Uterus (tissue), 4 donors: ENCODE data around the gene C2CD3. TPM values are rescaled to one million over a fixed set of nuclear protein-coding genes. Genes with fewer than 3 reads are reported as not detected.
A peak's percentile ranks its signal among the peaks of the same experiment; 100 is the strongest.

Experiments used
- DNase-seq, 2 donors: peaks; one replicate each; pipeline ENCODE4 v3.0.0-alpha.2; 2019 to 2020
- H3K27ac ChIP-seq, 2 donors: fragments of 200-600 bp; sonication (generic); 1 replicate in 1 of 2; 2 replicates in 1 of 2; pipeline ENCODE4 v1.5.1; 2016 to 2018
- H3K27me3 ChIP-seq, 2 donors: fragments of 200-600 bp; sonication (generic); one replicate each; pipeline ENCODE4 v1.5.1; 2018 to 2019; ENCODE audit warnings: control low read depth in 1 of 2
- H3K36me3 ChIP-seq, 2 donors: fragments of 200-600 bp; sonication (generic); one replicate each; pipeline ENCODE4 v1.5.1; 2019; ENCODE audit warnings: control low read depth in 1 of 2
- H3K4me1 ChIP-seq, 2 donors: fragments of 200-600 bp; sonication (generic); one replicate each; pipeline ENCODE4 v1.5.1; 2018 to 2019; ENCODE audit warnings: control low read depth in 1 of 2
- H3K4me3 ChIP-seq, 2 donors: fragments of 200-600 bp; sonication (generic); 1 replicate in 1 of 2; 2 replicates in 1 of 2; pipeline ENCODE4 v1.5.1; 2018 to 2019; ENCODE audit warnings: mild to moderate bottlenecking in 1 of 2
- H3K9me3 ChIP-seq, 2 donors: fragments of 200-600 bp; sonication (generic); one replicate each; pipeline ENCODE4 v1.5.1; 2019; ENCODE audit warnings: control low read depth in 1 of 2
- CTCF ChIP-seq, 4 experiments: fragments of 200-600 bp in 2 of 4; fragments of 450-650 bp in 2 of 4; sonication (generic) in 2 of 4; IDR thresholded peaks; one replicate each; pipeline ENCODE4 v1.5.1; 2016 to 2019; ENCODE audit warnings: antibody characterized with exemption in 4 of 4, mild to moderate bottlenecking in 2 of 4, moderate library complexity in 1 of 4
- POLR2A ChIP-seq, 2 donors: fragments of 450-650 bp; IDR thresholded peaks; one replicate each; pipeline ENCODE4 v1.6.1; 2016; ENCODE audit warnings: antibody characterized with exemption in 2 of 2, mild to moderate bottlenecking in 1 of 2, moderate library complexity in 1 of 2
- intact Hi-C: fragments of 100-400 bp; cut with DNase I; formaldehyde crosslinking; loops from one replicate; pipeline ENCODE4 v1.15.1; 2023; ENCODE audit warnings: low total_unique reads
- total RNA-seq, 4 donors: library from RNA; depleted of rRNA in 3 of 4; stranded (reverse); fragments of >200 nt in 3 of 4; gene quantifications; one replicate each; pipeline versions ENCODE4 v1.1.0 to v1.2.4, GENCODE V29; 2014 to 2023
- donor health status: DM: yes; HTN: yes; CAD: no.

Gene C2CD3
- total RNA-seq, 4 donors from 2014 or later: 22.5 to 347 (median 29.5) TPM

- no peak for DNase-seq
- Histone ChIP-seq H3K9me3 (no peaks in the 10 kb centered on the region), H3K36me3 (no peaks in the 10 kb centered on the region), H3K4me1 (peaks cover 0 to 5% of the 10 kb centered on the region in 2 donors), H3K27me3 (no peaks in the 10 kb centered on the region), H3K4me3 (no peak overlapping the region), H3K27ac (no peak overlapping the region)
- TF ChIP-seq CTCF (IDR thresholded peaks at IDR 0.05) (no peak), POLR2A (IDR thresholded peaks at IDR 0.05) (no peak)
- intact Hi-C loops: no loop called here
These were observed 5.1 kb upstream of the C2CD3 start for GRCh38 chr11:74175920-74176319.

GRCh38 chr11:74171997-74172396 lies 1.2 kb upstream of the C2CD3 start:
- Histone ChIP-seq H3K4me1 (peaks cover 0 to 5% of the 10 kb centered on the region in 2 donors), H3K27me3 (no peaks in the 10 kb centered on the region), H3K9me3 (no peaks in the 10 kb centered on the region), H3K27ac (peak overlapping the region; percentile 82 to 89), H3K4me3 (peak overlapping the region; percentile 87 to 91), H3K36me3 (no peaks in the 10 kb centered on the region)
- intact Hi-C loops: no loop called here
- TF ChIP-seq CTCF (IDR thresholded peaks at IDR 0.05) (no peak), POLR2A (IDR thresholded peaks at IDR 0.05) (no peak)
- DNase-seq: no peak

- intact Hi-C loops: no loop called here
- Histone ChIP-seq H3K9me3 (no peaks in the 10 kb centered on the region), H3K36me3 (no peaks in the 10 kb centered on the region), H3K27ac (peak overlapping the region; percentile 82 to 89), H3K27me3 (no peaks in the 10 kb centered on the region), H3K4me1 (peaks cover 0 to 5% of the 10 kb centered on the region in 2 donors), H3K4me3 (peak overlapping the region; percentile 87 to 91)
- TF ChIP-seq CTCF (IDR thresholded peaks at IDR 0.05): no peak
- no peak for TF ChIP-seq POLR2A (IDR thresholded peaks at IDR 0.05)
- DNase-seq: no peak
These were observed 797 bp upstream of the C2CD3 start for GRCh38 chr11:74171630-74171968.

- no peak for DNase-seq
- Histone ChIP-seq H3K9me3 (no peaks in the 10 kb centered on the region), H3K4me1 (peaks cover 0 to 5% of the 10 kb centered on the region in 2 donors), H3K36me3 (no peaks in the 10 kb centered on the region), H3K4me3 (peak overlapping the region; percentile 87 to 91), H3K27me3 (no peaks in the 10 kb centered on the region), H3K27ac (peak overlapping the region; percentile 82 to 89)
- intact Hi-C loops: no loop called here
- TF ChIP-seq POLR2A (IDR thresholded peaks at IDR 0.05) (no peak), CTCF (IDR thresholded peaks at IDR 0.05) (no peak)
These were observed 904 bp downstream of the C2CD3 start for GRCh38 chr11:74169738-74170458.

GRCh38 chr11:74168838-74169237 lies 2.0 kb downstream of the C2CD3 start:
- H3K4me3 ChIP-seq: no peak overlapping the region
- intact Hi-C loops: no loop called here

More at GRCh38 chr11:74168838-74169237, 2.0 kb downstream of the C2CD3 start:
- no peaks in the 10 kb centered on the region for H3K27me3 ChIP-seq
- H3K27ac ChIP-seq: no peak overlapping the region
- DNase-seq: no peak
- no peaks in the 10 kb centered on the region for H3K9me3 ChIP-seq
- no peak for TF ChIP-seq POLR2A (IDR thresholded peaks at IDR 0.05)
- no peak for TF ChIP-seq CTCF (IDR thresholded peaks at IDR 0.05)
- peaks cover 0 to 5% of the 10 kb centered on the region in 2 donors for H3K4me1 ChIP-seq
- no peaks in the 10 kb centered on the region for H3K36me3 ChIP-seq
